H1 (cell line): Measurements from ENCODE around the gene ACTR8. TPM values are rescaled to one million over a fixed set of nuclear protein-coding genes. Genes with fewer than 3 reads are reported as not detected.

Experiments
- CTCF ChIA-PET: fragments of 300-600 bp; sonication (Branson Sonifier 250); formaldehyde crosslinking; loops from one replicate; lab custom pipeline; 2021; ENCODE audit not compliant: partially characterized antibody; lab: Charles Lee
- POLR2A ChIA-PET: fragments of 300-600 bp; sonication (Branson Sonifier 250); formaldehyde crosslinking; loops from one replicate; lab custom pipeline; 2021; ENCODE audit warnings: inconsistent platforms; ENCODE audit not compliant: partially characterized antibody; lab: Charles Lee
- DNase-seq, 2 experiments: peaks; one replicate each; pipeline versions ENCODE4 v3.0.0 to v3.0.0-alpha.2; 2010 to 2022; ENCODE audit warnings: low spot score in 2 of 2, low read depth in 1 of 2, mixed read lengths in 1 of 2
- FAIRE-seq: peaks from 2 replicates; lab custom pipeline; 2011; peaks lifted over from hg19 to GRCh38; lab: Jason Lieb, UNC
- H2AFZ ChIP-seq: 2 replicates; pipeline ENCODE4 v1.8.1; 2012; ENCODE audit warnings: low read length, inconsistent platforms
- H2AK5ac ChIP-seq: 2 replicates; pipeline ENCODE4 v1.6.1; 2013; ENCODE audit warnings: low read depth, low read length
- H2BK120ac ChIP-seq: replicated peaks from 2 replicates; pipeline ENCODE3; 2013; ENCODE audit warnings: low read depth, low read length, inconsistent platforms
- H2BK12ac ChIP-seq: 2 replicates; pipeline ENCODE4 v1.6.1; 2013; ENCODE audit warnings: low read depth, low read length
- H2BK15ac ChIP-seq: 2 replicates; pipeline ENCODE4 v1.6.1; 2013; ENCODE audit warnings: low read length
- H2BK20ac ChIP-seq: 2 replicates; pipeline ENCODE4 v1.6.1; 2013; ENCODE audit warnings: low read length
- H2BK5ac ChIP-seq: 2 replicates; pipeline ENCODE4 v1.6.1; 2013; ENCODE audit warnings: low read depth, low read length
- H3K14ac ChIP-seq: 2 replicates; pipeline ENCODE4 v1.6.1; 2013; ENCODE audit warnings: inconsistent platforms; ENCODE audit not compliant: insufficient read length
- H3K18ac ChIP-seq: 2 replicates; pipeline ENCODE4 v1.6.1; 2013; ENCODE audit warnings: low read length; ENCODE audit errors: extremely low read depth
- H3K23ac ChIP-seq: 2 replicates; pipeline ENCODE4 v1.6.1; 2013; ENCODE audit warnings: inconsistent platforms; ENCODE audit not compliant: insufficient read length
- H3K23me2 ChIP-seq: 2 replicates; pipeline ENCODE4 v1.6.1; 2013; ENCODE audit warnings: low read depth, low read length
- H3K27ac ChIP-seq: 2 replicates; pipeline ENCODE4 v1.6.1; 2011; ENCODE audit warnings: low read depth, low read length, inconsistent platforms
- H3K27me3 ChIP-seq, 4 experiments: replicated peaks in 1 of 4; 1 replicate in 1 of 4; 2 replicates in 3 of 4; pipeline versions ENCODE4 v1.6.1 to v1.8.1; 2011 to 2013; ENCODE audit warnings: low read length in 3 of 4, mild to moderate bottlenecking in 3 of 4, inconsistent platforms in 2 of 4, mixed read lengths in 2 of 4, moderate library complexity in 1 of 4; ENCODE audit not compliant: control insufficient read depth in 3 of 4, insufficient read depth in 3 of 4; ENCODE audit errors: extremely low read depth in 1 of 4
- H3K36me3 ChIP-seq, 4 experiments: 2 replicates each; pipeline versions ENCODE4 v1.6.1 to v1.8.1; 2011 to 2013; ENCODE audit warnings: mild to moderate bottlenecking in 4 of 4, low read length in 3 of 4, moderate library complexity in 2 of 4, control low read depth in 1 of 4, inconsistent platforms in 1 of 4; ENCODE audit not compliant: insufficient read depth in 4 of 4, control insufficient read depth in 2 of 4
- H3K4ac ChIP-seq: replicated peaks from 2 replicates; pipeline ENCODE3; 2013; ENCODE audit warnings: low read length, low read depth, mixed read lengths, inconsistent platforms; ENCODE audit not compliant: insufficient read length
- H3K4me1 ChIP-seq, 4 experiments: replicated peaks in 1 of 4; 1 replicate in 1 of 4; 2 replicates in 3 of 4; pipeline versions ENCODE4 v1.6.1 to v1.8.1; 2011 to 2013; ENCODE audit warnings: low read length in 3 of 4, inconsistent platforms in 2 of 4, mixed read lengths in 1 of 4; ENCODE audit not compliant: insufficient read depth in 4 of 4, control insufficient read depth in 3 of 4
- H3K4me2 ChIP-seq, 2 experiments: 2 replicates each; pipeline versions ENCODE4 v1.6.1 to v1.8.1; 2011 to 2013; ENCODE audit warnings: low read depth in 2 of 2, low read length in 2 of 2, control low read depth in 1 of 2, inconsistent platforms in 1 of 2, mild to moderate bottlenecking in 1 of 2; ENCODE audit not compliant: insufficient read depth in 1 of 2
- H3K4me3 ChIP-seq, 4 experiments: fragments of 200-600, 300-600 bp in 1 of 4; sonication (generic), shearing (Covaris generic), sonication (Bioruptor Twin) in 1 of 4; 2 replicates each; pipeline versions ENCODE4 v1.5.1 to v1.8.1; 2011 to 2016; ENCODE audit warnings: low read length in 4 of 4, low read depth in 3 of 4, control low read depth in 2 of 4, inconsistent platforms in 2 of 4, mild to moderate bottlenecking in 2 of 4, mixed read lengths in 1 of 4, moderate library complexity in 1 of 4; ENCODE audit not compliant: insufficient read depth in 2 of 4; ENCODE audit errors: extremely low read depth in 1 of 4
- H3K56ac ChIP-seq: replicated peaks from 2 replicates; pipeline ENCODE3; 2013; ENCODE audit warnings: low read depth, mild to moderate bottlenecking, mixed read lengths, low read length, inconsistent platforms; ENCODE audit not compliant: insufficient read length
- H3K79me1 ChIP-seq: 2 replicates; pipeline ENCODE4 v1.6.1; 2013; ENCODE audit warnings: low read depth, low read length, control low read depth
- H3K79me2 ChIP-seq, 2 experiments: 2 replicates each; pipeline versions ENCODE4 v1.6.1 to v1.8.1; 2012 to 2013; ENCODE audit warnings: low read length in 2 of 2, mild to moderate bottlenecking in 2 of 2, inconsistent platforms in 1 of 2; ENCODE audit not compliant: insufficient read depth in 2 of 2, control insufficient read depth in 1 of 2
- H3K9ac ChIP-seq, 4 experiments: replicated peaks in 1 of 4; 1 replicate in 1 of 4; 2 replicates in 3 of 4; pipeline versions ENCODE4 v1.6.1 to v1.8.1; 2011 to 2013; ENCODE audit warnings: low read depth in 3 of 4, low read length in 3 of 4, control low read depth in 2 of 4, mild to moderate bottlenecking in 2 of 4, moderate library complexity in 2 of 4, inconsistent platforms in 1 of 4; ENCODE audit errors: extremely low read depth in 1 of 4
- H3K9me3 ChIP-seq, 2 experiments: 2 replicates each; pipeline versions ENCODE4 v1.6.1 to v1.8.1; 2012 to 2013; ENCODE audit warnings: mild to moderate bottlenecking in 2 of 2, moderate library complexity in 2 of 2, control low read depth in 1 of 2, inconsistent platforms in 1 of 2, low read depth in 1 of 2, low read length in 1 of 2, mixed read lengths in 1 of 2; ENCODE audit not compliant: insufficient read depth in 2 of 2
- H4K20me1 ChIP-seq, 2 experiments: replicated peaks in 1 of 2; 2 replicates each; pipeline versions ENCODE3 to v1.8.1; 2011 to 2013; ENCODE audit warnings: inconsistent platforms in 2 of 2, low read length in 2 of 2, mild to moderate bottlenecking in 1 of 2; ENCODE audit not compliant: insufficient read depth in 2 of 2, control insufficient read depth in 1 of 2
- H4K5ac ChIP-seq: 2 replicates; pipeline ENCODE4 v1.6.1; 2013; ENCODE audit warnings: low read length, low read depth, mixed read lengths, inconsistent platforms; ENCODE audit not compliant: insufficient read length
- H4K8ac ChIP-seq: 2 replicates; pipeline ENCODE4 v1.8.0; 2013; ENCODE audit warnings: mild to moderate bottlenecking, moderate library complexity, low read length, inconsistent platforms; ENCODE audit not compliant: insufficient read depth; ENCODE audit errors: extremely low read depth
- H4K91ac ChIP-seq: replicated peaks from 2 replicates; pipeline ENCODE3; 2013; ENCODE audit warnings: low read length, mixed read lengths, inconsistent platforms; ENCODE audit not compliant: insufficient read length
- E2F6 ChIP-seq: IDR thresholded peaks from 2 replicates; pipeline ENCODE4 v1.6.1; 2012; ENCODE audit warnings: inconsistent platforms
- ZNF274 ChIP-seq: IDR thresholded peaks from 2 replicates; pipeline ENCODE4 v1.7.0; 2012; ENCODE audit warnings: low read length, borderline replicate concordance; ENCODE audit errors: extremely low read depth
- WGBS, 2 experiments: shearing (Covaris generic) in 1 of 2; methylation state at CpG; one replicate each; pipeline versions ENCODE4 v1.1.6 to v1.1.7; 2013 to 2015; ENCODE audit warnings: low lambda C conversion rate in 2 of 2, mixed read lengths in 2 of 2, inconsistent platforms in 1 of 2, low coverage in 1 of 2, missing lambda C conversion rate in 1 of 2; ENCODE audit not compliant: insufficient replicate concordance in 2 of 2, insufficient coverage in 1 of 2, insufficient read length in 1 of 2; ENCODE audit errors: extremely low coverage in 1 of 2, missing lambda C conversion rate in 1 of 2; 5-methylcytosine and 5-hydroxymethylcytosine counted together
- polyA plus RNA-seq, 7 experiments: library from polyadenylated mRNA; depleted of rRNA in 3 of 7; stranded (reverse) in 5 of 7; unstranded in 2 of 7; fragments of >200 nt in 5 of 7; fragments of 200-250 nt in 2 of 7; gene quantifications; 1 replicate in 5 of 7; 2 replicates in 1 of 7; 4 replicates in 1 of 7; pipeline versions ENCODE4 v1.2.1 to v1.2.3, GENCODE V29; 2011 to 2013; ENCODE audit warnings: missing spikeins in 2 of 7, mixed read lengths in 2 of 7
- total RNA-seq: library from RNA; stranded (reverse); fragmentation: NEBNext Ultra II Directional; extraction: Animal tissue kit (Norgen Biotek cat#: 25700); gene quantifications from 2 replicates; pipeline ENCODE4 v1.2.1, GENCODE V29; 2021

ACTR8 gene
- total and polyA plus RNA-seq, 2 of the 8 experiments (the other 6 are each of a cell fraction or from before 2014, with no cell fraction given) = 8.3 to 26.9 TPM

- H3K4me2 ChIP-seq = no peak overlapping the region
- no peaks in the 10 kb centered on the region; the same call in 1 of the 2 replicates for H3K79me1 ChIP-seq
- H2BK5ac ChIP-seq = no peak overlapping the region
- DNase-seq (no peak), FAIRE-seq (no peak)
- no peak overlapping the region for H3K27ac ChIP-seq
- ChIA-PET CTCF (interaction anchor here (1.4 kb wide), 1 partner anchor 27 kb away, joined by 3 read pairs; no protein-coding TSS in a partner anchor), POLR2A (no interaction called here)
- no peak overlapping the region for H4K91ac ChIP-seq
- no peak overlapping the region for H3K14ac ChIP-seq
- no peaks in the 10 kb centered on the region for H4K20me1 ChIP-seq
- TF ChIP-seq E2F6 = no peak
- no peak for TF ChIP-seq ZNF274
- no peak overlapping the region for H4K5ac ChIP-seq
- H2AFZ ChIP-seq = no peak overlapping the region
- 93% methylated on average over 11 of the region's 11 CpGs; no CpG with 5 or more reads in 1 of the 2 experiments for WGBS, 2 experiments
- H3K56ac ChIP-seq = no peak overlapping the region
- H2BK15ac ChIP-seq = no peak overlapping the region
- no peak overlapping the region for H2BK12ac ChIP-seq
- H2AK5ac ChIP-seq = no peak overlapping the region
- no peaks in the 10 kb centered on the region for H3K27me3 ChIP-seq
- H4K8ac ChIP-seq = no peak overlapping the region
- H3K23me2 ChIP-seq = peaks cover 2% of the 10 kb centered on the region; the same call in 1 of the 2 replicates
- H3K36me3 ChIP-seq = peaks cover 5 to 30% (median 15%) of the 10 kb centered on the region in 4 experiments; a peak in 7 of 8 replicates
- no peak overlapping the region for H3K18ac ChIP-seq
- H2BK20ac ChIP-seq = no peak overlapping the region
- no peak overlapping the region for H3K9ac ChIP-seq
- H3K9me3 ChIP-seq = no peaks in the 10 kb centered on the region; a peak in 1 of 4 replicates
- no peak overlapping the region for H3K4me3 ChIP-seq
- H3K23ac ChIP-seq = no peak overlapping the region
- H2BK120ac ChIP-seq = no peak overlapping the region
- H3K4ac ChIP-seq = no peak overlapping the region
- peaks cover 3 to 7% (median 4%) of the 10 kb centered on the region in 4 experiments; a peak in 5 of 7 replicates for H3K4me1 ChIP-seq
- peaks cover 0 to 31% of the 10 kb centered on the region in 2 experiments; a peak in 2 of 4 replicates for H3K79me2 ChIP-seq
These were observed 2.7 kb upstream of the ACTR8 start for GRCh38 chr3:53884623-53885022.
